Karpas-422 (cell line): ENCODE data around the gene ZNF555. TPM values are rescaled to one million over a fixed set of nuclear protein-coding genes. Genes with fewer than 3 reads are reported as not detected.

Source experiments
- DNase-seq: peaks from one replicate; pipeline ENCODE4 v3.0.0-alpha.2; 2015
- H2AFZ ChIP-seq: fragments of 200-600 bp; sonication (generic); 2 replicates; pipeline ENCODE4 v1.6.1; 2014; ENCODE audit warnings: antibody characterized with exemption, low read length, mixed read lengths
- H3K27ac ChIP-seq: fragments of 200-600 bp; sonication (generic); 2 replicates; pipeline ENCODE4 v1.5.1; 2014; ENCODE audit warnings: mild to moderate bottlenecking, low read length, moderate library complexity
- H3K27me3 ChIP-seq: fragments of 200-600 bp; sonication (generic); 2 replicates; pipeline ENCODE4 v1.6.1; 2014; ENCODE audit warnings: low read length, mixed read lengths
- H3K36me3 ChIP-seq: fragments of 200-600 bp; sonication (generic); 2 replicates; pipeline ENCODE4 v1.6.1; 2014; ENCODE audit warnings: low read length, mixed read lengths; ENCODE audit not compliant: insufficient read depth
- H3K4me1 ChIP-seq: fragments of 200-600 bp; sonication (generic); 2 replicates; pipeline ENCODE4 v1.6.1; 2014; ENCODE audit warnings: mild to moderate bottlenecking, low read length, mixed read lengths
- H3K4me2 ChIP-seq: fragments of 200-600 bp; sonication (generic); 2 replicates; pipeline ENCODE4 v1.6.1; 2014; ENCODE audit warnings: low read length, low read depth, mild to moderate bottlenecking; ENCODE audit not compliant: poor library complexity, severe bottlenecking
- H3K4me3 ChIP-seq: fragments of 200-600 bp; sonication (generic); 2 replicates; pipeline ENCODE4 v1.5.1; 2014; ENCODE audit warnings: mild to moderate bottlenecking, antibody characterized with exemption, low read length, mixed read lengths
- H3K79me2 ChIP-seq: fragments of 200-600 bp; sonication (generic); 2 replicates; pipeline ENCODE4 v1.6.1; 2014; ENCODE audit warnings: mild to moderate bottlenecking, low read length, mixed read lengths
- H3K9ac ChIP-seq: fragments of 200-600 bp; sonication (generic); 2 replicates; pipeline ENCODE4 v1.6.0; 2014; ENCODE audit warnings: low read length
- H3K9me2 ChIP-seq: fragments of 200-600 bp; sonication (generic), shearing (Covaris generic); replicated peaks from 2 replicates; pipeline ENCODE4 v1.6.0; 2014; ENCODE audit warnings: mild to moderate bottlenecking, low read length, moderate library complexity; ENCODE audit not compliant: insufficient read depth
- H3K9me3 ChIP-seq: fragments of 300-700, 200-600 bp; sonication (generic); 2 replicates; pipeline ENCODE4 v1.6.1; 2014; ENCODE audit warnings: low read length, mixed read lengths
- H4K20me1 ChIP-seq: fragments of 200-600 bp; sonication (generic); 2 replicates; pipeline ENCODE4 v1.6.1; 2014; ENCODE audit warnings: mild to moderate bottlenecking, antibody characterized with exemption, low read length, low read depth; ENCODE audit not compliant: insufficient read depth
- total RNA-seq: library from RNA; depleted of rRNA; stranded (reverse); fragments of >200 nt; shearing (Covaris generic); gene quantifications from 2 replicates; pipeline ENCODE4 v1.2.3, GENCODE V29; 2014; ENCODE audit warnings: low replicate concordance

ZNF555 gene
- total RNA-seq, 1 experiment from 2014 or later = 1.4 TPM

- peaks cover 8% of the 10 kb centered on the region; the same call in 1 of the 2 replicates for H4K20me1 ChIP-seq
- no peak overlapping the region for H2AFZ ChIP-seq
- H3K4me2 ChIP-seq = no peak overlapping the region
- H3K27me3 ChIP-seq = no peaks in the 10 kb centered on the region
- H3K9me2 ChIP-seq = no peaks in the 10 kb centered on the region
- H3K4me3 ChIP-seq = no peak overlapping the region
- H3K9me3 ChIP-seq = no peaks in the 10 kb centered on the region
- no peaks in the 10 kb centered on the region for H3K4me1 ChIP-seq
- peaks cover 15% of the 10 kb centered on the region for H3K36me3 ChIP-seq
- no peak overlapping the region for H3K9ac ChIP-seq
- peaks cover 11% of the 10 kb centered on the region; the same call in 1 of the 2 replicates for H3K79me2 ChIP-seq
- DNase-seq = no peak
- no peak overlapping the region for H3K27ac ChIP-seq
Observed at GRCh38 chr19:2804156-2805004, 36.9 kb upstream of the ZNF555 start.

GRCh38 chr19:2805261-2805900, 35.9 kb upstream of the ZNF555 start:
- DNase-seq = no peak
- Histone ChIP-seq H3K4me1 (no peaks in the 10 kb centered on the region), H3K27ac (no peak overlapping the region), H3K36me3 (peaks cover 17% of the 10 kb centered on the region; the same call in 1 of the 2 replicates), H3K4me2 (no peak overlapping the region), H2AFZ (no peak overlapping the region), H4K20me1 (peaks cover 8% of the 10 kb centered on the region; the same call in 1 of the 2 replicates), H3K27me3 (no peaks in the 10 kb centered on the region), H3K9me3 (no peaks in the 10 kb centered on the region), H3K9me2 (no peaks in the 10 kb centered on the region), H3K79me2 (peaks cover 11% of the 10 kb centered on the region; the same call in 1 of the 2 replicates), H3K9ac (no peak overlapping the region), H3K4me3 (no peak overlapping the region)

DNA sequence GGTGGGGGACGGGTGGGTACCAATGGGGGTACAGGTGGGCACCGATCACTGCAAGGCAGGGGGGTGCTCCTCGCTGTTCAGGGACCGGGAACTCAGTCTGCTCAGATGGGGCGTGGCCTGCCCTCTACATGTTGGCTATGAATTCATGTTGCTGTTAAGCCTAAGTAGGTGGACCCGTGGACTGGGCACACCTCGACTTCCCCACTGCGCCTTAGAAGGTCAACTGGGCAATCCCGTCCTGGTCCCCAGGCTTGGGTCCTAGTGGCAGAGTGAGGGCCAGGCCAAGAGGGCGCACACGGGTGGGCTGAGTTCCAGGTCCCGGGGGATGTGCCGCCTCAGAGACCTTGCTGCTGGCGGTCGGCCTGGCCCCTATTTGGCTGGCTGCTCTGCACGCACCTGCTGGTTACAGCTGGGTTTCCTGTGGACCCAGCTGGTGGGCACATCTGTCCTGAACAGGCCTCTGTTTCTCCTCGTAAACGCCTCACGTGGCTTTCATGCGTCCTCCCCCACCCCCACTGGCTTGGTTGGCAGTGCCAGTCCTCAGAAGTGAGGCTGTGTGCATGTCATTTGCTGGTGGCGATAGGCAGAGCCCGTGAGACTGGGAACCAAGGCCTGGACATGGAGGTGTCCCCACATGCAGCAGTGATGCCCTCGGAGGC, 35.2 kb upstream of the ZNF555 start:
- H3K4me2 ChIP-seq = no peak overlapping the region
- no peaks in the 10 kb centered on the region for H3K9me2 ChIP-seq
- H3K4me1 ChIP-seq = no peaks in the 10 kb centered on the region
- H3K9ac ChIP-seq = no peak overlapping the region
- H3K79me2 ChIP-seq = peaks cover 11% of the 10 kb centered on the region; the same call in 1 of the 2 replicates
- H2AFZ ChIP-seq = no peak overlapping the region
- H3K9me3 ChIP-seq = no peaks in the 10 kb centered on the region
- no peak for DNase-seq
- no peaks in the 10 kb centered on the region for H3K27me3 ChIP-seq
- H3K27ac ChIP-seq = no peak overlapping the region
- H3K4me3 ChIP-seq = no peak overlapping the region
- peaks cover 8% of the 10 kb centered on the region; the same call in 1 of the 2 replicates for H4K20me1 ChIP-seq
- H3K36me3 ChIP-seq = peaks cover 10% of the 10 kb centered on the region; the same call in 1 of the 2 replicates

DNA sequence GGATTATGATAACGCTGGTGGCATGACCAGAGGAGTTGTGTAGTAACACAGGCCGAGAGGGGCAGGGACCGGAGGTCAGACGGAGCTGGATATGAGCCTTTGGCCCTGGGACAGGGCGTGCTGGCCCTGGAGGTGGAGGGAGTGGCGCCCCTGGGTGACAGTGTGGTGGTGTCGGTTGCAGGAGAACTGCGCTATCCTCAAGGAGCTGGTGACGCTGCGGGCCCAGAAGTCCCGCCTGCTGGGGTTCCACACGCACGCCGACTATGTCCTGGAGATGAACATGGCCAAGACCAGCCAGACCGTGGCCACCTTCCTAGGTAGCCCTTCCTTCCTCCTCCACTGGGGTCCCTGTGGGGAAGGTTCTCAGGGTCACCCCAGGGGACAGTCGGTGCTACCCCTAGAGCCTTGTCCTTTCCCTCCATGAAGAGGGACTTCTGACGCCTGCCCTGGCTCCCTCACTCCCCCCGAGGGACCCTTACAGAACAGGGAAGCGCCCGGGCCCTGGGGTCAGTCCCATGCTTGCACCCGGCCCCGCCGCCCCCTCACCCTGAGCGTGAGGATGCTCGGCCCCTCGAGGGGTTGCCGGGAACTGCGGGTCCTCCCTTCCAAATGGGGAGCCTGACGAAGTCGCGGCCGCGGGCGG, 34.4 kb upstream of the ZNF555 start:
- peaks cover 7% of the 10 kb centered on the region; the same call in 1 of the 2 replicates for H3K36me3 ChIP-seq
- no peak overlapping the region for H3K4me2 ChIP-seq
- H3K27ac ChIP-seq = no peak overlapping the region
- H3K27me3 ChIP-seq = no peaks in the 10 kb centered on the region
- no peak overlapping the region for H3K4me3 ChIP-seq
- no peak for DNase-seq
- H3K4me1 ChIP-seq = no peaks in the 10 kb centered on the region
- H3K9me2 ChIP-seq = no peaks in the 10 kb centered on the region
- no peak overlapping the region for H3K9ac ChIP-seq
- H3K79me2 ChIP-seq = peaks cover 8% of the 10 kb centered on the region; the same call in 1 of the 2 replicates
- H4K20me1 ChIP-seq = 0 out of 2 replicates have a peak, but pooled peaks cover 8% of the 10 kb centered on the region
- no peaks in the 10 kb centered on the region for H3K9me3 ChIP-seq
- no peak overlapping the region for H2AFZ ChIP-seq

- no peak overlapping the region for H3K9ac ChIP-seq
- H3K27ac ChIP-seq = no peak overlapping the region
- H3K4me1 ChIP-seq = no peaks in the 10 kb centered on the region
- H3K79me2 ChIP-seq = peaks cover 7% of the 10 kb centered on the region; the same call in 1 of the 2 replicates
- DNase-seq = no peak
- no peak overlapping the region for H3K4me2 ChIP-seq
- no peaks in the 10 kb centered on the region for H3K9me2 ChIP-seq
- no peak overlapping the region for H2AFZ ChIP-seq
- H3K4me3 ChIP-seq = no peak overlapping the region
- peaks cover 7% of the 10 kb centered on the region; the same call in 1 of the 2 replicates for H3K36me3 ChIP-seq
- H3K27me3 ChIP-seq = no peaks in the 10 kb centered on the region
- H3K9me3 ChIP-seq = no peaks in the 10 kb centered on the region
- 0 out of 2 replicates have a peak, but pooled peaks cover 5% of the 10 kb centered on the region for H4K20me1 ChIP-seq
Observed at GRCh38 chr19:2807379-2808128, 33.7 kb upstream of the ZNF555 start.

GRCh38 chr19:2808129-2808941, 32.9 kb upstream of the ZNF555 start:
- no peaks in the 10 kb centered on the region for H3K27me3 ChIP-seq
- no peak overlapping the region for H2AFZ ChIP-seq
- no peaks in the 10 kb centered on the region for H3K9me2 ChIP-seq
- H4K20me1 ChIP-seq = no peaks in the 10 kb centered on the region
- peaks cover 7% of the 10 kb centered on the region; the same call in 1 of the 2 replicates for H3K36me3 ChIP-seq
- H3K9me3 ChIP-seq = no peaks in the 10 kb centered on the region
- no peak overlapping the region for H3K27ac ChIP-seq
- H3K4me2 ChIP-seq = no peak overlapping the region
- no peaks in the 10 kb centered on the region for H3K79me2 ChIP-seq
- H3K9ac ChIP-seq = no peak overlapping the region
- no peaks in the 10 kb centered on the region for H3K4me1 ChIP-seq
- no peak for DNase-seq
- H3K4me3 ChIP-seq = no peak overlapping the region
